C4-2B (cell line): ENCODE data around the gene CHRNA1.

Experiments
- ZFX ChIP-seq: fragments of 450-650 bp; IDR thresholded peaks from 2 replicates; pipeline ENCODE4 v1.6.1; 2017
- TF ChIP-seq, protein P1 (sequence below): fragments of 450-650 bp; conservative IDR thresholded peaks from 2 replicates; pipeline ENCODE4 v1.5.1; 2017; ENCODE audit warnings: mild to moderate bottlenecking

DNA sequence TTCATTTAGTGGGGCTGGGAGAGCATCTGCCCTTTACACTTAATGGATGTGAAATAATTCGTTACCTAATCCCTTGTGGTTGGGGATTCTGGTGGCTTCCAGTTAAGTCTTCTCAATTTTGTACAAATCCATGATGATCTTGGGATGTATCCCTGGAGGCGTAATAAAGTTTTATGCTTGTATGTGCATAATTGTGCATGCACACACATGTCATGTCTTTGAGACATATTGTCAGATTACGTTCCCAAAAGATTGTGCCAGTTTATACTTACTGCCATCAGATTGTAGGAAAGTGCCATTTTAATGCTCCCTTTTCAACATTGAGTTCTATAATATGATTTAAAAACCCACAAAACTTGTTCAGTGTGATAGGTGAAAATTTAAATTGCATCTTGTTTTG is 60.8 kb downstream of the CHRNA1 start:
- TF ChIP-seq, protein P1, sequence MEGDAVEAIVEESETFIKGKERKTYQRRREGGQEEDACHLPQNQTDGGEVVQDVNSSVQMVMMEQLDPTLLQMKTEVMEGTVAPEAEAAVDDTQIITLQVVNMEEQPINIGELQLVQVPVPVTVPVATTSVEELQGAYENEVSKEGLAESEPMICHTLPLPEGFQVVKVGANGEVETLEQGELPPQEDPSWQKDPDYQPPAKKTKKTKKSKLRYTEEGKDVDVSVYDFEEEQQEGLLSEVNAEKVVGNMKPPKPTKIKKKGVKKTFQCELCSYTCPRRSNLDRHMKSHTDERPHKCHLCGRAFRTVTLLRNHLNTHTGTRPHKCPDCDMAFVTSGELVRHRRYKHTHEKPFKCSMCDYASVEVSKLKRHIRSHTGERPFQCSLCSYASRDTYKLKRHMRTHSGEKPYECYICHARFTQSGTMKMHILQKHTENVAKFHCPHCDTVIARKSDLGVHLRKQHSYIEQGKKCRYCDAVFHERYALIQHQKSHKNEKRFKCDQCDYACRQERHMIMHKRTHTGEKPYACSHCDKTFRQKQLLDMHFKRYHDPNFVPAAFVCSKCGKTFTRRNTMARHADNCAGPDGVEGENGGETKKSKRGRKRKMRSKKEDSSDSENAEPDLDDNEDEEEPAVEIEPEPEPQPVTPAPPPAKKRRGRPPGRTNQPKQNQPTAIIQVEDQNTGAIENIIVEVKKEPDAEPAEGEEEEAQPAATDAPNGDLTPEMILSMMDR: no peak
- no peak for TF ChIP-seq ZFX
